ENCODE data around the gene RTN4R.
"Not testable (repeated sequence)": the region's sequence is repeated elsewhere in the genome, so short reads cannot be mapped to it uniquely, and the experiment has no call there.

Gene RTN4R

DNA sequence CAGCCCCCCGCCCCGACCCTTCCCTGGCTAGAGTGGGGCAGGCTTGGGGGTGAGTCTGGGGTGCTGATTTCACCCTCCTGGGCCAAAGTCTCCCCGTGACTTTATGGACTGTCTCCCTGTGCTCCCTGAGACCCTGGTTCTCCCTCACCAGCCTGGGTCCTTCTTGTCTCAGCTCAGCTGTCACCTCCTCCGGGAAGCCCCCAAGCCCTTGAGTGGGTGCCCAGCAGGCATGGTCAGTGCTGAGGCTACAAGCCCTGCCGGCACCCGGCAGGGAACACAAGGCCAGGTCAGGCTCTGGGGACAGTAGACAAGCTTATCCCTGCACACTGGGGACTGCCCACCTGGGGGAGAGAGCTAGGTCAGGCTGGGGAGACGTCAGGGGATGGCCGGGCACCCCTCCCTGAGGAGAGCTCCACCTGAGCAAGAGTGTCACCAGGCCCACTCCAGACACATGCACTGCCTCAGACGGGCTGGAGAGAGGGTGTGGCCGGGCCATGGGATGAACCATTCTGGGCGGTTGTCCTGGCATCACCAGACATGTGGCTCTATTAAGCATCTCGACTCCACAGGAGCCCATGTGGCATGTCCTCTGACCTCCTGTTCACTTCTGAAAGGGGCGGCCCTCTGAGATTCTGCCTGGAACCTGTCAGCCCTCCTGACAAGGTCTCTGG is 22.6 kb upstream of the RTN4R start:
- DNase-seq (ENCODE audit: low read depth), result no peak
- H3K4me3 ChIP-seq (ENCODE audit: low read length), result no peak overlapping the region
- TF ChIP-seq, protein P1, sequence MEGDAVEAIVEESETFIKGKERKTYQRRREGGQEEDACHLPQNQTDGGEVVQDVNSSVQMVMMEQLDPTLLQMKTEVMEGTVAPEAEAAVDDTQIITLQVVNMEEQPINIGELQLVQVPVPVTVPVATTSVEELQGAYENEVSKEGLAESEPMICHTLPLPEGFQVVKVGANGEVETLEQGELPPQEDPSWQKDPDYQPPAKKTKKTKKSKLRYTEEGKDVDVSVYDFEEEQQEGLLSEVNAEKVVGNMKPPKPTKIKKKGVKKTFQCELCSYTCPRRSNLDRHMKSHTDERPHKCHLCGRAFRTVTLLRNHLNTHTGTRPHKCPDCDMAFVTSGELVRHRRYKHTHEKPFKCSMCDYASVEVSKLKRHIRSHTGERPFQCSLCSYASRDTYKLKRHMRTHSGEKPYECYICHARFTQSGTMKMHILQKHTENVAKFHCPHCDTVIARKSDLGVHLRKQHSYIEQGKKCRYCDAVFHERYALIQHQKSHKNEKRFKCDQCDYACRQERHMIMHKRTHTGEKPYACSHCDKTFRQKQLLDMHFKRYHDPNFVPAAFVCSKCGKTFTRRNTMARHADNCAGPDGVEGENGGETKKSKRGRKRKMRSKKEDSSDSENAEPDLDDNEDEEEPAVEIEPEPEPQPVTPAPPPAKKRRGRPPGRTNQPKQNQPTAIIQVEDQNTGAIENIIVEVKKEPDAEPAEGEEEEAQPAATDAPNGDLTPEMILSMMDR (conservative IDR thresholded peaks at IDR 0.05; ENCODE audit: low read length), result no peak

DNA sequence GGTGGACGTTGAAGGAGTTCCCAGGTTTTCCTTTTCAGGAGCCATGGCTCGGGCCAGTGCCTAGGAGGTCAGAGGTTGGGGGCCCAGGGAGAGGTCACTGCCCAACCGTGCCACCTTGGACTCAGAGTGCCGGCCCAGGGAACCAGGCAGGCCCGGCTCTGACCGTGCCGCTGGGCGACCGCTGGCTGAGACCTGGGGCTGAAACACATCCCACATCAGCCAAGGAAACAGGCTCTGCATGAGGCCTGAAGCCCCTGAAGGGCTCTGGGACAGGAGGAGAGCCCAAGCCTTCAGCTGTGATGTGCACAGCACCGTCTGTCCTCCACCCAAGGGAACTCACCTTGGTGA is 21.9 kb upstream of the RTN4R start:
- no peak for DNase-seq (ENCODE audit: low read depth)
- TF ChIP-seq, protein P1 (conservative IDR thresholded peaks at IDR 0.05; ENCODE audit: low read length), result no peak
- no peak overlapping the region for H3K4me3 ChIP-seq (ENCODE audit: low read length)

DNA sequence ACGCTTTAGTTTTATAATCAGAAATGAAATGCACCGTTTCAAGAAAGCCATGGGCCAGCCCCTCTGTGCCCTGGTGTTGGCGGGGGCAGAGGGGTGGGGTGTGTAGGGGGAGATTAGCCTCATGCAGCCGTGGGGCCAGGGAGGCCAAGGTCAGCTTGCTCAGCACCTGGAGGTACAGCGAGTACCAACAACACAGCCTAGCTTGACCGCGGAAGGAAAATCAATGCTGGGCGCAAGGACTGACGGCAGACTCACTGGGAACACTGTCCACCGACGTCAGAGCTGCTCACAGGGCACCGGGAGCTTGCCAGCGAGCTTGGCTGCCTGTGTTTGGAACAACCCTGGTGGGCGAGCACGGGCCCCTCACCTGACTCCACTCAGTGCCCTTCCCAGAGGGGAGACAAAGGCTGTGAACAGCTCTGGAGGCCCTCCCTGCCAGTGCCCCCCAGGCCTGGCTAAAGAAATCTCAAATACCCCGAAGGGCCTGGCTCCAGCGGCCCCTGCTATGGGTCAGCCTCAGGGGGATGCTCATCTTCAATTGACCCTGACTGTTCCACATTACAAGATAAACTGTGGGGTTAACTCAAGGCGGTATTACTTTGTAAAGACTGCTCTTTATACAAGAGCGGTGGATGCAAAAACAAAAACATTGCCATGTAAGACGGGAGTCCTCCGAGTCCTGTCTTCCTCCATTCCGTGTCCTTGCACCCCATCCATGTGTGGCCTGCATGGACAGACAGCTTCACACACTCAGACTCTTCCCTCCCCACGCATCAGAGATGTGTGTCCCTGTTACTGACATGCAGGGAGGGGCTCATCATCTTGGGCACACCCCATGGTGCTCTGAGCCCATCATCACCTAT is 21.3 kb upstream of the RTN4R start:
- not testable (repeated sequence) for DNase-seq (ENCODE audit: low read depth); H3K4me3 ChIP-seq (ENCODE audit: low read length)

DNA sequence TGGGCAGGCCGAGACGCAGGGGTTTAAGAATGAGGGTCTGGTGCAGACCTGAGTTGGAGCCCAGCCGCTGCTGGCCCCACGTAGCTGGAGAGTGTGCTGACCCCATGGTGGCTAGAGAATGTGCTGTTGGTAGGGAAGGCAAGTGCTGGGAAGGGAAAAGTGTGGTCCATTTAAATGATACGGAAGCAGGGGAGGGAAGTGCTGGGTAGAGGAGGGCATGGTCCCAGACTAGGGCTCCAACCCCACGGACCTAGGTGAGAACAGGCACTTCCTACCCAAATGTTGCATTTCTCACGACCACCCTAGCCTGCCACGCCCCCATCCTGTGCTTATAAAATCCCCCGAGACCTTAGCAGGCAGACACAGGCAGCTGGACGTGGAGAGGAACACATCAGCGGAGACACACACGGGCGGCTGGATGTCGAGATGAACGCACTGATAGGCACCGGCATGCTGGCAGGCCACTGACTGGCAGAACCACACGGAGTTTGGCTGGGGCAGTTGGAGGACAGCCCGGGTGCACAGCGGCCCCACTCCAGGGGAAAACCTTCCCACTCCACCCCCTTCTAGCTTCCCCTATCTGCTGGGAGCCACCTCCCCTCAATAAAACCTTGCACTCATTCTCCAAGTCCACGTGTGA is 18.8 kb upstream of the RTN4R start:
- DNase-seq (ENCODE audit: low read depth); H3K4me3 ChIP-seq (ENCODE audit: low read length): not testable (repeated sequence)

DNA sequence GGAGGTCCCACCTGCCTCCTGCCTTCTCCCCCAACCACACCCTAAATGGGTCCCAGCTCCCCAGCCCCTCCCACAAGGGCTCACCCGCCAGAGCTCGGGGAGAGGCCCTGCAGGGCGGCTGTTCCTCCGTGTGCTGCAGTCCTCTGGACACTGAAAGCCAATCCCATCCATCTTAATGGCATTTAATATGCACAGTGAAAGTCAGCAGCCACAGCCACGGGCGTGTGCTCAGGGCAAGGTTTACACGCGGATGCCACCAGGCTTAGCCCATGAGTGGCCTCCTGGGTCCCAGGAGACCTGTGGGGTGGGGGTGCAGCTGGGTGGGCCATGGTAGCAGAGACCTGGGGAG is 18.2 kb upstream of the RTN4R start:
- DNase-seq (ENCODE audit: low read depth); H3K4me3 ChIP-seq (ENCODE audit: low read length): not testable (repeated sequence)

DNA sequence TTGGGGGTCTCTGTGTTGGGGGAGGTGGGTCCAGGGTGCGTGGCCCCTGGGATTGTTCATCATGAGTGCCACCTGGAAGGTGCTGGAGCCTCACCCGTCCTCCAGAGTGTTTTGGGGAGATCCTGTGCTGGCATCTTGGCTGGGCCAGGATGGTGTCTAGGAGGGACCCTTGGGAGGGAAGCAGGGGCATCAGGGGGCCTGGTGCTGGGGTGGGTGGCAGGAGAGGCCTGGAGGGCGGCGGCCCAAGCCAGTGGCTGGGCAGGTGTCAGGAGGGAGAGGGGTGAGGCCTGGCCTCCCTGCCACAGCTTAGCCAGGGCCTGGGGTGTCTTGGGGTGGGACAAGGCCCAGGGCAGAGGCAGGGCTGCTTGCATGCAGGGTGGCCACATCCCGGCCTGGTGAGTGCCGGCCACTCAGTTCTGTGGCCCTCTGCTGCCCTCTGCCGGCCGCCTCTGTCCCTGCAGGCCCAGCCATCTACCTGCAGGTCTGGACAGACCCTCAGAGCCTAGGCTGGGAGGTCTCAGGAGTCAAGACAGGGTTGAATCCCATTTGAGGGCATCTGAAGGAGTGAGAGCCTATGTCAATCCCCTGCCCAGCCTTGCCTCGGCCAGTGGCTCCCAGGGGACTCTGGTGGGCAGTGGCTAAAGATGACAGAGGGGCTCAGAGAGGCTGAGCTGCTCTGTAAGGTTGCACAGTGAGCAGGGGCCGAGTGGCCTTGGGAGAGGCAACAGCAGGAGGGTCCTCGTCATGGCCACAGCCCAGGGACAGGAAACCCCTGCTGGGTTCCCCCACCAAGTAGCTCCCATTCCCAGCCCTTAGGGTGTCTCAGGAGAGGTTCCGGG is 17.6 kb upstream of the RTN4R start:
- TF ChIP-seq, protein P1 (conservative IDR thresholded peaks at IDR 0.05; ENCODE audit: low read length), result peak; percentile 75
- peak; percentile 27 for DNase-seq (ENCODE audit: low read depth)

DNA sequence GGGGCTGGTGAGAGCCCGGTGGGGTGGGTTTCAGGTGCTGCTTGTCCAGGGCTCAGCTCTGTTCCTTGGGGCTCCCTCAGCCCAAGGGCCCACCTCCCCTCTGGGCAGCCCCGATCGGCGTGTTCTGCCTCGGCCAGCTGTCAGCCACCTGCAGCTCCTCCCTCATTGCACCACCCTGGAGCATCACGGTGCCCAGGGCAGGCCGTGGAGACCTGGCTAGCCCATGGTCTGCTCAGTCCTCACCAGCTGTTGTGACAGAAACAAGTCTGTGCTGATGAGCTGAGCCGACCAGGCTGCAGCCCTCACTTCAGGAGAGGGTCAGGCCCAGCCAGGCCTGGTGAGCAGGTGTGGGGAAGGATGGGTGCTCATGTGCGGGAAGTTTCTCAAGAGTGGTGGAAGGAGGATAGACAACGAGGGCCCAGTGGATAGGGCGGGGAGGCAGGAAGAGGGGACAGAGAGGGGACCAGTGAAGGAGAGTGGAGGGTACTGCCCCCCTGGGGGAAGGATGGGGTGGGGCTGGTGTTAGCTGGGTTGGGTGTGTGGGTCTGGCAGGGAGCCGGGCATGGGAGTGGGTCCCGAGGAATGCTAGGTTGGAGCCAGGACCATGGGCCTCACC is 16.5 kb upstream of the RTN4R start:
- H3K4me3 ChIP-seq (ENCODE audit: low read length), result no peak overlapping the region
- TF ChIP-seq, protein P1 (conservative IDR thresholded peaks at IDR 0.05; ENCODE audit: low read length), result no peak
- no peak for DNase-seq (ENCODE audit: low read depth)

More for the DNA sequence above, 17.6 kb upstream of the RTN4R start:
- not testable (repeated sequence) for H3K4me3 ChIP-seq (ENCODE audit: low read length)

DNA sequence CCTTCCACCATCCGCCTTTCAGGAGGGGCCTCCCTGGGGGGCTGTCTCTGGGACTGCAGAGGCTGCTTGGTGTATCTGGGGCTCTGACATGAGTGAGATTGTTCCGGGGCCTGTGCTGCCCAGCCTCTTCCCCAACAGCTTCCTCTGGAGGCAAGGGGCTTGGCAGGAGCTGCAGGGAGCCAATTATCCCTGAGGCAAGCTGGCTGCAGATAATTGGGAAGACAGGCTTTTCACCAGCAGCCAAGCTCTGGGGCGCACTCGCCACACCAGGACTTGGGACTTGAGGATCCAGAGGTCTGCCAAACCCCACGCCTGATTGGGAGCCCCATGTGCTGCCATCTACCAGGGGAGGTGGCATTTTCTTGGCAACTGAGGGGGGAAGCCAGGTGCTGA is 15.6 kb upstream of the RTN4R start:
- H3K4me3 ChIP-seq (ENCODE audit: low read length), result no peak overlapping the region
- DNase-seq (ENCODE audit: low read depth), result no peak
- TF ChIP-seq, protein P1 (conservative IDR thresholded peaks at IDR 0.05; ENCODE audit: low read length), result no peak
